ENCODE measurements around the gene NR0B1. TPM values are rescaled to one million over a fixed set of nuclear protein-coding genes. Genes with fewer than 3 reads are reported as not detected.

The NR0B1 gene
- total RNA-seq (2022), result not detected in 2 replicates
- not detected for Bru-seq, nascent RNA
- not detected for BruChase-seq, experiment 1, labeled RNA remaining after a 2-hour chase
- BruChase-seq, experiment 2, labeled RNA remaining after a 6-hour chase, result not detected
- long read RNA-seq, result 0 reads

- H3K4me1 Mint-ChIP-seq (ENCODE audit: low read depth, unreplicated experiment), result no peaks in the 10 kb centered on the region
- no peaks in the 10 kb centered on the region for H3K9me3 ChIP-seq
Measured at GRCh38 chrX:30309139-30309571, at the start of gene NR0B1. TSS of gene NR0B1 (minus strand) at chrX:30309390. CDS start at chrX:30309363, 27 bp downstream.

GRCh38 chrX:30349946-30350345, 40.8 kb upstream of the NR0B1 start:
- POLR2A ChIA-PET, result no interaction called here
- H3K9me3 Mint-ChIP-seq (ENCODE audit: unreplicated experiment), result no peaks in the 10 kb centered on the region
- BruUV-seq (replicated peaks), result no TSS peak

More at GRCh38 chrX:30309139-30309571, at the start of gene NR0B1:
- H3K27me3 ChIP-seq (replicated peaks; ENCODE audit: control insufficient read depth, insufficient read depth, low read length), result no peaks in the 10 kb centered on the region
- H3K4me1 ChIP-seq, result no peaks in the 10 kb centered on the region
- intact Hi-C loops (cut with micrococcal nuclease; ENCODE audit: unreplicated experiment), result no loop called here
- Mint-ChIP-seq H3K27ac (ENCODE audit: unreplicated experiment) (no peak within 1 kb of the TSS), H3K36me3 (ENCODE audit: insufficient read depth, unreplicated experiment) (no peaks in the 10 kb centered on the region), H3K27me3 (ENCODE audit: insufficient read depth, unreplicated experiment) (peaks cover 2% of the 10 kb centered on the region), H3K4me3 (ENCODE audit: unreplicated experiment) (no peak within 1 kb of the TSS), H3K9me3 (ENCODE audit: unreplicated experiment) (no peaks in the 10 kb centered on the region)
- POLR2A ChIA-PET, result no interaction called here
- no peak for DNase-seq
- no TSS peak for BruUV-seq (replicated peaks)
- H3K36me3 ChIP-seq (ENCODE audit: control insufficient read depth, insufficient read depth, low read length), result no peaks in the 10 kb centered on the region
- CTCF ChIA-PET, result no interaction called here
- H3K4me3 ChIP-seq (ENCODE audit: low read depth, low read length), result no peak within 1 kb of the TSS
- no peak for TF ChIP-seq CTCF (IDR thresholded peaks at IDR 0.05; ENCODE audit: insufficient read depth in 1 of 2, low read depth in 1 of 2, low read length in 1 of 2, severe bottlenecking in 1 of 2, unreplicated experiment in 1 of 2)

GRCh38 chrX:30343206-30343605, 34.0 kb upstream of the NR0B1 start:
- H3K27me3 ChIP-seq (replicated peaks; ENCODE audit: control insufficient read depth, insufficient read depth, low read length), result no peaks in the 10 kb centered on the region
- Mint-ChIP-seq H3K4me1 (ENCODE audit: low read depth, unreplicated experiment) (no peaks in the 10 kb centered on the region), H3K27me3 (ENCODE audit: insufficient read depth, unreplicated experiment) (peaks cover 10% of the 10 kb centered on the region), H3K36me3 (ENCODE audit: insufficient read depth, unreplicated experiment) (no peaks in the 10 kb centered on the region), H3K27ac (ENCODE audit: unreplicated experiment) (no peak overlapping the region), H3K4me3 (ENCODE audit: unreplicated experiment) (no peak overlapping the region), H3K9me3 (ENCODE audit: unreplicated experiment) (no peaks in the 10 kb centered on the region)
- H3K9me3 ChIP-seq, result no peaks in the 10 kb centered on the region
- CTCF ChIA-PET, result no interaction called here
- no peaks in the 10 kb centered on the region for H3K36me3 ChIP-seq (ENCODE audit: control insufficient read depth, insufficient read depth, low read length)
- peak in 1 of 2 experiments; percentile 23 for TF ChIP-seq CTCF (IDR thresholded peaks at IDR 0.05; ENCODE audit: insufficient read depth in 1 of 2, low read depth in 1 of 2, low read length in 1 of 2, severe bottlenecking in 1 of 2, unreplicated experiment in 1 of 2)
- POLR2A ChIA-PET, result no interaction called here
- no peak overlapping the region for H3K4me3 ChIP-seq (ENCODE audit: low read depth, low read length)
- BruUV-seq (replicated peaks), result no TSS peak
- no peaks in the 10 kb centered on the region for H3K4me1 ChIP-seq
- peak; percentile 15 to 25 for DNase-seq
- intact Hi-C loops (cut with micrococcal nuclease; ENCODE audit: unreplicated experiment), result loop anchor here (1.0 kb wide), 2 partner anchors 145 to 161 kb away; no protein-coding TSS in a partner anchor

More at GRCh38 chrX:30349946-30350345, 40.8 kb upstream of the NR0B1 start:
- Histone ChIP-seq H3K27me3 (replicated peaks; ENCODE audit: control insufficient read depth, insufficient read depth, low read length) (no peaks in the 10 kb centered on the region), H3K36me3 (ENCODE audit: control insufficient read depth, insufficient read depth, low read length) (no peaks in the 10 kb centered on the region), H3K4me3 (ENCODE audit: low read depth, low read length) (no peak overlapping the region), H3K4me1 (no peaks in the 10 kb centered on the region), H3K9me3 (no peaks in the 10 kb centered on the region)
- H3K27ac Mint-ChIP-seq (ENCODE audit: unreplicated experiment), result no peak overlapping the region
- CTCF ChIA-PET, result no interaction called here
- no peak for DNase-seq
- no peaks in the 10 kb centered on the region for H3K36me3 Mint-ChIP-seq (ENCODE audit: insufficient read depth, unreplicated experiment)
- H3K4me1 Mint-ChIP-seq (ENCODE audit: low read depth, unreplicated experiment), result no peaks in the 10 kb centered on the region
- peaks cover 3% of the 10 kb centered on the region for H3K27me3 Mint-ChIP-seq (ENCODE audit: insufficient read depth, unreplicated experiment)
- TF ChIP-seq CTCF (IDR thresholded peaks at IDR 0.05; ENCODE audit: insufficient read depth in 1 of 2, low read depth in 1 of 2, low read length in 1 of 2, severe bottlenecking in 1 of 2, unreplicated experiment in 1 of 2), result no peak
- intact Hi-C loops (cut with micrococcal nuclease; ENCODE audit: unreplicated experiment), result no loop called here
- H3K4me3 Mint-ChIP-seq (ENCODE audit: unreplicated experiment), result no peak overlapping the region

Data from Caco-2 (cell line).